ENCODE results near the gene C11orf42.

GRCh38 chr11:6253197-6253596 lies 47.8 kb downstream of the C11orf42 start:
- TF ChIP-seq SIN3A (IDR thresholded peaks at IDR 0.05; ENCODE audit: borderline replicate concordance, insufficient read depth, low read length) (no peak), POLR2AphosphoS5 (IDR thresholded peaks at IDR 0.05; ENCODE audit: low read depth, low read length) (no peak), REST (IDR thresholded peaks at IDR 0.05; ENCODE audit: insufficient read depth in 1 of 2, low read depth in 2 of 2, low read length in 2 of 2) (no peak), TAF1 (IDR thresholded peaks at IDR 0.05; ENCODE audit: borderline replicate concordance, insufficient read depth, low read length) (no peak)

All from PFSK-1 (cell line).